GM12864 (cell line): Measurements from ENCODE around the gene YPEL4.

Experiments used
- DNase-seq: peaks from one replicate; pipeline ENCODE4 v3.0.0-alpha.2; 2011; ENCODE audit warnings: low read depth
- H3K4me3 ChIP-seq: 2 replicates; pipeline ENCODE4 v1.5.1; 2011; ENCODE audit warnings: mild to moderate bottlenecking, low read depth, low read length, control low read depth
- CTCF ChIP-seq: IDR thresholded peaks from 2 replicates; pipeline ENCODE4 v1.5.1; 2011; ENCODE audit warnings: low read depth, mild to moderate bottlenecking, moderate library complexity, low read length, control low read depth, inconsistent platforms; ENCODE audit errors: missing control alignments

YPEL4 gene

GRCh38 chr11:57646194-57646798 is 3.4 kb downstream of the YPEL4 start:
- no peak for TF ChIP-seq CTCF
- no peak for DNase-seq
- H3K4me3 ChIP-seq, result no peak overlapping the region

- H3K4me3 ChIP-seq, result no peak overlapping the region
- no peak for TF ChIP-seq CTCF
- DNase-seq, result no peak
Measured at GRCh38 chr11:57645689-57646085, 4.0 kb downstream of the YPEL4 start.

- no peak for DNase-seq
- H3K4me3 ChIP-seq, result no peak overlapping the region
- peak; percentile 83 for TF ChIP-seq CTCF
Measured at GRCh38 chr11:57644748-57645688, 4.7 kb downstream of the YPEL4 start.

GRCh38 chr11:57643802-57644201 is 5.9 kb downstream of the YPEL4 start:
- no peak for TF ChIP-seq CTCF
- DNase-seq, result no peak
- no peak overlapping the region for H3K4me3 ChIP-seq

- H3K4me3 ChIP-seq, result no peak overlapping the region
- TF ChIP-seq CTCF, result peak; percentile 56
- DNase-seq, result no peak
Measured at GRCh38 chr11:57641011-57641807, 8.5 kb downstream of the YPEL4 start.

GRCh38 chr11:57640068-57640800 is 9.5 kb downstream of the YPEL4 start:
- no peak overlapping the region for H3K4me3 ChIP-seq
- no peak for TF ChIP-seq CTCF
- DNase-seq, result no peak
